Adrenal gland (tissue), 12 donors: Measurements from ENCODE around the gene CHRM5. TPM values are rescaled to one million over a fixed set of nuclear protein-coding genes. Genes with fewer than 3 reads are reported as not detected.

Experiments
- DNase-seq, 7 donors: peaks; one replicate each; pipeline ENCODE4 v3.0.0-alpha.2; 2019 to 2020
- H3K27ac ChIP-seq, 5 donors: fragments of 200-600 bp; sonication (generic) in 4 of 5; 1 replicate in 3 of 5; 2 replicates in 2 of 5; pipeline versions ENCODE4 v1.5.1 to v1.8.0; 2016 to 2020; ENCODE audit warnings: mild to moderate bottlenecking in 1 of 5
- H3K27me3 ChIP-seq: fragments of 200-600 bp; 2 replicates; pipeline ENCODE4 v1.8.0; 2021
- H3K36me3 ChIP-seq, 2 donors: fragments of 200-600 bp; replicated peaks in 1 of 2; 1 replicate in 1 of 2; 2 replicates in 1 of 2; pipeline versions ENCODE4 v1.5.1 to v1.8.0; 2018 to 2022
- H3K4me1 ChIP-seq, 2 donors: fragments of 200-600 bp; replicated peaks in 1 of 2; 1 replicate in 1 of 2; 2 replicates in 1 of 2; pipeline versions ENCODE4 v1.5.1 to v1.8.0; 2018 to 2021
- H3K4me3 ChIP-seq, 4 donors: fragments of 200-600 bp; sonication (generic) in 3 of 4; one replicate each; pipeline ENCODE4 v1.5.1; 2016 to 2018
- H3K9me3 ChIP-seq, 3 donors: fragments of 200-600 bp; sonication (generic) in 1 of 3; replicated peaks in 1 of 3; 1 replicate in 2 of 3; 2 replicates in 1 of 3; pipeline versions ENCODE4 v1.5.1 to v1.8.0; 2016 to 2021
- POLR2A ChIP-seq, 2 donors: fragments of 450-650 bp; IDR thresholded peaks; one replicate each; pipeline ENCODE4 v1.6.1; 2017; ENCODE audit warnings: antibody characterized with exemption in 2 of 2, mild to moderate bottlenecking in 2 of 2, moderate library complexity in 1 of 2
- WGBS, 4 donors: extraction: QIAGEN DNeasy Blood & Tissue Kit in 2 of 4; methylation state at CpG; one replicate each; pipeline versions ENCODE4 v1.1.5 to v1.1.7; 2013 to 2017; 5-methylcytosine and 5-hydroxymethylcytosine counted together
- intact Hi-C, 2 donors: fragments of 100-400 bp; cut with DNase I; formaldehyde crosslinking; loops; one replicate each; pipeline versions ENCODE4 v1.14.1 to v1.15.0; 2022 to 2023
- polyA plus RNA-seq, 3 donors: library from polyadenylated mRNA; stranded (reverse); fragments of 200-250 nt in 2 of 3; fragments of 350-450 nt in 1 of 3; fragmentation: Illumina TruSeq in 1 of 3; extraction: RNeasy Lipid Tissue Mini Kit (QIAGEN cat#74804) in 1 of 3; gene quantifications; one replicate each; pipeline ENCODE4 v1.2.3, GENCODE V29; 2013 to 2014
- total RNA-seq, 9 donors: library from RNA; depleted of rRNA in 4 of 9; stranded (reverse); fragments of >200 nt in 4 of 9; fragments of 120-200 nt in 1 of 9; fragmentation: NEBNext Ultra II Directional in 1 of 9; extraction: Animal tissue kit (Norgen Biotek cat#: 25700) in 1 of 9; gene quantifications; one replicate each; pipeline versions ENCODE4 v1.1.0 to v1.2.4, GENCODE V29; 2013 to 2023
- TF ChIP-seq, protein P1 (sequence below), 6 experiments: fragments of 450-650 bp in 4 of 6; fragments of 200-600 bp in 2 of 6; sonication (generic) in 1 of 6; IDR thresholded peaks; 1 replicate in 5 of 6; 2 replicates in 1 of 6; pipeline versions ENCODE4 v1.5.1 to v1.8.0; 2016 to 2021; ENCODE audit warnings: antibody characterized with exemption in 6 of 6, mild to moderate bottlenecking in 2 of 6, moderate library complexity in 1 of 6
- donor health status: healthy with polysubstance abuse.
- donor health status: Bipolar disorder and iron deficiency.
- donor health status: DM: yes; HTN: yes; CAD: no.
- donor health status: DM: no; HTN: no; CAD: no.
- donor health status: DM: no; HTN: no; CAD: no.
- donor health status: DM: yes; HTN: yes; CAD: no.

CHRM5 gene
- total and polyA plus RNA-seq, 12 donors = under 0.01 to 0.15 TPM; not detected in 10

DNA sequence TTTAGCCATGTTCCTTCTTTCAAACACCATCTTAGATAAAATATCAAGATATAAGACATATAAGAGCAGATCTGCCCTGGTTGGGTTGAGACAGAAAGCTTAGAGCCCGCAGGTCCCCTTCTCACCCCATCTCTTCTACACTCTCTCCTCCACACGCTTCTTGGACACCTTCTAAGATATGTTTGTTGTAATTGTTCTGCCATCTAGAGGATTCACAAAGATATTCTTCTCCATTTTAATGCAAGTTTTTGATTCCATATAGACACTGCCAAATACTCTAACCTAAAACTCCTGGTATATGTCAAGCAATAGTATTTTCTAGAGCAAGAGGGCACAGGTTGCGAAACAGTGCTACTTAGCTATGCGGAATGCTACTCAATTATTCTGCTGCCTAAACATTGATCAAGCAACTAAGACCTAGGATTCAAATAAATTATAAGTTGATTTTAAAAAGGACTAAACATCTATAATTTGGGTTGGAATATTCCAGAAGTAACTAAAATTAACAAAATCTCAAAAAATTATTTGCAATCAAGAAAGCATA, 6.8 kb downstream of the CHRM5 start:
- Histone ChIP-seq H3K4me1 (no peaks in the 10 kb centered on the region), H3K4me3 (no peak overlapping the region), H3K27ac (no peak overlapping the region), H3K36me3 (no peaks in the 10 kb centered on the region), H3K9me3 (no peaks in the 10 kb centered on the region), H3K27me3 (no peaks in the 10 kb centered on the region)
- no peak for DNase-seq
- no peak for TF ChIP-seq POLR2A (IDR thresholded peaks at IDR 0.05)
- TF ChIP-seq, protein P1, sequence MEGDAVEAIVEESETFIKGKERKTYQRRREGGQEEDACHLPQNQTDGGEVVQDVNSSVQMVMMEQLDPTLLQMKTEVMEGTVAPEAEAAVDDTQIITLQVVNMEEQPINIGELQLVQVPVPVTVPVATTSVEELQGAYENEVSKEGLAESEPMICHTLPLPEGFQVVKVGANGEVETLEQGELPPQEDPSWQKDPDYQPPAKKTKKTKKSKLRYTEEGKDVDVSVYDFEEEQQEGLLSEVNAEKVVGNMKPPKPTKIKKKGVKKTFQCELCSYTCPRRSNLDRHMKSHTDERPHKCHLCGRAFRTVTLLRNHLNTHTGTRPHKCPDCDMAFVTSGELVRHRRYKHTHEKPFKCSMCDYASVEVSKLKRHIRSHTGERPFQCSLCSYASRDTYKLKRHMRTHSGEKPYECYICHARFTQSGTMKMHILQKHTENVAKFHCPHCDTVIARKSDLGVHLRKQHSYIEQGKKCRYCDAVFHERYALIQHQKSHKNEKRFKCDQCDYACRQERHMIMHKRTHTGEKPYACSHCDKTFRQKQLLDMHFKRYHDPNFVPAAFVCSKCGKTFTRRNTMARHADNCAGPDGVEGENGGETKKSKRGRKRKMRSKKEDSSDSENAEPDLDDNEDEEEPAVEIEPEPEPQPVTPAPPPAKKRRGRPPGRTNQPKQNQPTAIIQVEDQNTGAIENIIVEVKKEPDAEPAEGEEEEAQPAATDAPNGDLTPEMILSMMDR (IDR thresholded peaks at IDR 0.05) = peak in 1 of 6 experiments; percentile 12
- WGBS, 4 donors = 79 to 88% (median 86%) methylated on average over 4 of the region's 4 CpGs
- intact Hi-C loops = no loop called here

DNA sequence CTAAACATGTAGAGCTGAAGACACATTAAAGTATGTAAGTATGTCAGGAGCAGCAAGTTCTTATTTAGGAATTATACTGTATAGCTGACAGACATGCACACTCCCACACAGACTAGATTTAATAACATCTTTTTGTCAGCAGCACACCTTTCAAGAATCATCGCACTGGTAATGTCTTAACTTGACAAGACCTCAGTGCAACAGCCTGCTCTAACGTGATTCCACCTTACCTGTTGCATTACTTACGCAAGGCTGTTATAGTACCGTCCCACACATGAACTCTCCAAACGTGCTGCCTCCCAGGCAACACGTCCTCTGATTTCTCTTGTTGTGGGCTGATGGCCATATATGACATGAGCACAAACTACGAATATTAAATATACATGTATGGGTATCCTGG, 11.9 kb downstream of the CHRM5 start:
- no peak overlapping the region for H3K27ac ChIP-seq
- H3K4me1 ChIP-seq = no peaks in the 10 kb centered on the region
- no peak for DNase-seq
- H3K27me3 ChIP-seq = no peaks in the 10 kb centered on the region
- H3K4me3 ChIP-seq = no peak overlapping the region
- intact Hi-C loops = no loop called here
- no peaks in the 10 kb centered on the region for H3K36me3 ChIP-seq
- TF ChIP-seq, protein P1 (IDR thresholded peaks at IDR 0.05) = no peak
- TF ChIP-seq POLR2A (IDR thresholded peaks at IDR 0.05) = no peak
- H3K9me3 ChIP-seq = no peaks in the 10 kb centered on the region
- WGBS, 4 donors = 67 to 69% (median 67%) methylated on average over 7 of the region's 7 CpGs

DNA sequence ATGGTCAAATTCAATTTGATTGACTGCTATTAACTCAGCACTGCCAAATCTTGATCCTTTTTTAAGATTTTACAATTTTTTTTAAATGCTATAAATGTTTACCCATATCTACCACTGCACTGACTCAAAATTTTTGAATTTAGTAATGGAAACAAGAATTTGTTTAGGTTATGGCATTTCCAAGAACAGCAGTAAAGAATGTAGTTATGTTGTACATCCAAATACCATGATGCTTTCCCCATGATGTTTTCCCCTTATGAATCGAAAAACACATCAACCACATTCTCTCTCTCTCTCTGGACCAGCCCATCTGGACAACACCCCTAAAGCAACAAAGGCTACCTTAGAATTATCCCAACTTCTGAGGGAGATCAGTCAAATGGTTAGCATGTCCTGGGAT, 14.2 kb downstream of the CHRM5 start:
- Histone ChIP-seq H3K4me1 (no peaks in the 10 kb centered on the region), H3K9me3 (no peaks in the 10 kb centered on the region), H3K27ac (no peak overlapping the region), H3K27me3 (no peaks in the 10 kb centered on the region), H3K4me3 (no peak overlapping the region), H3K36me3 (no peaks in the 10 kb centered on the region)
- no peak for DNase-seq
- intact Hi-C loops = no loop called here
- 92 to 100% (median 94%) methylated on average over 1 of the region's 1 CpG for WGBS, 4 donors
- TF ChIP-seq POLR2A (IDR thresholded peaks at IDR 0.05) = no peak
- TF ChIP-seq, protein P1 (IDR thresholded peaks at IDR 0.05) = no peak

DNA sequence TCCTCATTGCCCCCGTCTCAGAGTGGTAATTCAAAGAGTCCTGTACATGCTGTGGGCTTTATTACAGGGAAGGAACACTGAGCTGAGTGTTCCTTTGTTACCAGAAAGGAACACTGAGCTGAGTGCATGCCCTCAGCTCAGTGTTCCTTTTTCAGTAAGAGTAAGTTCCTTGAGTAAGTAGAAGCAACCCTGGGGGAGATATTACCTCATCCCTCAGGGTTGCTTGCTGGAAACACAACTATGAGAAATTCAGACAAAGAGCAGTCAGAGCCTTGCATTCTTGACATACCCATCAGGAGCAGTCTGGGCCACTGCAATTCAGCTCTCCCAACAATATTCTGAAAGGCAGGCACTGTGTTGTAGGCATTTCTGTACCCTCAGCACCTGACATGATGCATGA, 17.0 kb downstream of the CHRM5 start:
- intact Hi-C loops = no loop called here
- no peak for DNase-seq
- Histone ChIP-seq H3K9me3 (no peaks in the 10 kb centered on the region), H3K4me1 (no peaks in the 10 kb centered on the region), H3K27ac (no peak overlapping the region), H3K27me3 (no peaks in the 10 kb centered on the region), H3K36me3 (no peaks in the 10 kb centered on the region), H3K4me3 (no peak overlapping the region)
- TF ChIP-seq POLR2A (IDR thresholded peaks at IDR 0.05) = no peak
- TF ChIP-seq, protein P1 (IDR thresholded peaks at IDR 0.05) = no peak
- 74 to 84% (median 80%) methylated on average over 1 of the region's 1 CpG; no CpG with 5 or more reads in 1 of the 4 donors for WGBS, 4 donors
